Measurements from ENCODE around the gene AOPEP.
"Not testable (repeated sequence)": the region's sequence is repeated elsewhere in the genome, so short reads cannot be mapped to it uniquely, and the experiment has no call there.

AOPEP gene

DNA sequence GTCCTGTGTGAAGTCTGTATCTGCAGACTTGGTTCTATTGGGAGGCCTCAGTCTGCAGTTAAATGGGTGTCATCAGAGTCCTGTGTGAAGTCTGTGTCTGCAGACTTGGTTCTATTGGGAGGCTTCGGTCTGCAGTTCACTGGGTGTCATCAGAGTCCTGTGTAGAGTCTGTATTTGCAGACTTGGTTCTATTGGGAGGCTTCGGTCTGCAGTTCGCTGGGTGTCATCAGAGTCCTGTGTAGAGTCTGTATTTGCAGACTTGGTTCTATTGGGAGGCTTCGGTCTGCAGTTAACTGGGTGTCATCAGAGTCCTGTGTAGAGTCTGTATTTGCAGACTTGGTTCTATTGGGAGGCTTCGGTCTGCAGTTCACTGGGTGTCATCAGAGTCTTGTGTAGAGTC is 239.1 kb downstream of the AOPEP start:
- DNase-seq (ENCODE audit: low read depth): not testable (repeated sequence)

GRCh38 chr9:94966046-94966445 is 239.5 kb downstream of the AOPEP start:
- not testable (repeated sequence) for DNase-seq (ENCODE audit: low read depth)

DNA sequence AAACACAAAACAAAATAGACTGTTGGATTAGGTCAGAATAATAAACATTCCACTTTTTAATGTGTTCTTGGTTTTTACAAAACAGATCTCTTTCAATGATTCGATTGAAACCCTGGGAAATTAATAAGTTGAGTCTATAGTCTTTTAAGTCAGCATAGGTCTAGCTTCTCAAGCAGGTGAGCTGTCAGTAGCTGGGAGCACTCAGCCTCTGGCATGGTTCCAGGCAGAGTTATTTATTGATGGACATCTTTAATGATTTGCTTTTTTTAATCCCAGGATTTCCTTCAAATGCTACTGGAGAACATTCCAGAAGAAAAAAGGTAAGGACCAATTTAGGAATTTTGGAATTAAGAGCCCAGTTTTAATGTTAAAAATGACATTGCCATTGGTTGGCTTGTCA is 241.0 kb downstream of the AOPEP start:
- DNase-seq (ENCODE audit: low read depth): no peak

DNA sequence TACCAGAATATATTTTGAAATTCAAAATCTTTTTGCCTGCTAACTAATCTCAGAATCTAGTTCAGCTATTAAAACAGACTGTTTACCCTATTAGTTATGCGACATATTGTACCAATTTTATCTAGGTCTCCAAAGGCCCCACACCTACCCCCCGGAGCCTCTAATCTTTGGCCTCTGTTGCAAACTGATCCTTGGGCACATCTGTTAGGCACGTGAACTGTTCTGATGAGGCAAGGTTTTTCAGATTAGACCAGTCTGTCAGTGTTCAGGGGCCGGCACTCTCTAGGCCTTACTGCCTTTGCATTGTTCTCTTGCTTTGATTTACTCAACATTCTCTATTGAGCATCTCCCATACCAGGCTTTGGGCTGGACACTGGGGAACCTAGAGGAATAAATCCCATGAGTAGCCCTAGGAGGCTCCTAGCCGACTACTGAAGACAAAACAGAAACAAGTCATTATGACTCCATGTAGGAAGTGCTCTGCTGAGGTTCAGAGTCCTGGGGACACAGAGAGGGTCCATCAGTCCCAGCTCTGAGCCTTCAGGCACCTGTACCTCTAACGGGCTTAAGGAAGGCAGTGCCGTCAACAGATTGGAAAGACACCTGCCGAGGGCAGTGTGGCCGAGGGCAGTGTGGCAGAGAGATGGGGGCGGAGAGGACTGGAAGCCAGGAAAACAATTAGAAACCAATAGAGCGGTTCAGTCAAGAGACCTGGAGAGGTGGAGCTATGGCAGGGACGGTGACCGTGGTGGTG is 245.1 kb downstream of the AOPEP start:
- DNase-seq (ENCODE audit: low read depth): no peak

- no peak for DNase-seq (ENCODE audit: low read depth)
Measured at GRCh38 chr9:94973451-94973941, 247.0 kb downstream of the AOPEP start.

DNA sequence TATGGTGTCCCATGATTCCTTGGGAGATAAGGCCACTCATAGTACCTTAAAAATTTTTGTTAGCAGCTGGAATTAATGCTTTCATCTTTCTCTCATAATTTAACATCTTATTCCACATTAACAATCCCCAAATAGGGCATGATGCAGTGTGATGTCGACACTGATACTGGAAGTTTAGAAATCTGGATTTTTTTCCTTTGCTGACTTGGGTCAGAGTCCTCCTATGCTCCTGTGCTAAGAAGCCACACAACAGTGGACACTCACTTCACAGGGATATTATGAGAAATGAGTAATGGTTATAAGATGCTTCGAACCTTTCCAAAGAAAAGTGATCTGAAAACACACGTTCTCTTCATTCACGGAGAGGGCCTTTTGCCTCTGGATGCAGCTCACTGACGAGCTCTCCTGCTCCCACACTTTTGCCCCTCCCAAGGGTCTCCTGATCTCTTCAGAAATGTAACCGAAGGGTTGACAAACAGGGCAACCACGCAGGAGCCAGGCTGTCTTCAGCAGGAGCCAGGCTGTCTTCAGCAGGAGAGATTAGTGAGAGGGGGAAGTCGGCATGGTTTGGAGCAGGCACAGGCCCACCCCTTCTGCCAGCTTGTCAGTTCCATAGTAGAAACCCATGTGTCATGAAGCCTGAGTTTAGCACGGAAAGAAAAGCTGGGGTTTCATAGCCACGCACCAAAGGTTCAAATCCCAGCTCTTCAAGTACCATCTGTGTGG is 247.8 kb downstream of the AOPEP start:
- no peak for DNase-seq (ENCODE audit: low read depth)

- DNase-seq (ENCODE audit: low read depth): no peak
Measured at GRCh38 chr9:94975480-94975879, 249.0 kb downstream of the AOPEP start.

DNA sequence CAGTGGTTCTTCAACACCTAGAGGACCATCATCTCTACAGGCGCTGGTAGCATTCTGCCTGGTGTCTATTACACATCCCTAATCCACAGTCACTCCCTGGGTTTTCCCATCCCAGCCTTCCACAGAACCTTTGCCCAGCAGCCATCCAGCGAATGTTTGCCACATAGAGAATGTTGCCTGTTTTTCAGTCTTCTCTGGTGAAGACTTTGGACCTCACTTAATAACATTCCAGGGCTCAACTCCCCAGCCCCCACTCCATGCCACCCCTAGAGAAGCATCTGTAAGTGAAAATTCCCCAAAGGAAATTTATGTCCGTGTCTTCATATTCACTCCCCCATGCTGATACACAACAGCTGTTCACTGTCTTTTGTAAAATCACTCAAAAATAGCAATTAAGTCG is 249.6 kb downstream of the AOPEP start:
- no peak for DNase-seq (ENCODE audit: low read depth)

DNA sequence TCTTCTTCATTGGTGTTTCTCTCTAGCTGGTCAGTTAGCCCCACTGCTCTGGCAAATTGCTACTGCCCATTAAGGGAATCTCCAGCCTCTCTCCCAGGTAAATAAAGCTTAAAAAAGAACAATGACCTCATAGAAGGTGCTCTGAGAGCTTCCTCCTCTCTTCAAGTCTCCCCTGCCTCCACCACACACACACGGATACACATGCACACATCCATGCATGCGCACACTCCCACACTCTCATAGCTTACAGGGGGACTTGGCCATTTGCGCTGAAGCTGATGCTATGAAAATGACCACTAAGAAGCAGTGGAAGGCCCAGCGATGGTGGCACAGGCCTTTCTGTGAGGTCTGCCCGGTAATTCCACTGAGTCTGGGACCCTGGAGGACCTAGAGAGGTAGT is 250.9 kb downstream of the AOPEP start:
- no peak for DNase-seq (ENCODE audit: low read depth)

GRCh38 chr9:94979904-94980507 is 253.5 kb downstream of the AOPEP start:
- no peak for DNase-seq (ENCODE audit: low read depth)

DNA sequence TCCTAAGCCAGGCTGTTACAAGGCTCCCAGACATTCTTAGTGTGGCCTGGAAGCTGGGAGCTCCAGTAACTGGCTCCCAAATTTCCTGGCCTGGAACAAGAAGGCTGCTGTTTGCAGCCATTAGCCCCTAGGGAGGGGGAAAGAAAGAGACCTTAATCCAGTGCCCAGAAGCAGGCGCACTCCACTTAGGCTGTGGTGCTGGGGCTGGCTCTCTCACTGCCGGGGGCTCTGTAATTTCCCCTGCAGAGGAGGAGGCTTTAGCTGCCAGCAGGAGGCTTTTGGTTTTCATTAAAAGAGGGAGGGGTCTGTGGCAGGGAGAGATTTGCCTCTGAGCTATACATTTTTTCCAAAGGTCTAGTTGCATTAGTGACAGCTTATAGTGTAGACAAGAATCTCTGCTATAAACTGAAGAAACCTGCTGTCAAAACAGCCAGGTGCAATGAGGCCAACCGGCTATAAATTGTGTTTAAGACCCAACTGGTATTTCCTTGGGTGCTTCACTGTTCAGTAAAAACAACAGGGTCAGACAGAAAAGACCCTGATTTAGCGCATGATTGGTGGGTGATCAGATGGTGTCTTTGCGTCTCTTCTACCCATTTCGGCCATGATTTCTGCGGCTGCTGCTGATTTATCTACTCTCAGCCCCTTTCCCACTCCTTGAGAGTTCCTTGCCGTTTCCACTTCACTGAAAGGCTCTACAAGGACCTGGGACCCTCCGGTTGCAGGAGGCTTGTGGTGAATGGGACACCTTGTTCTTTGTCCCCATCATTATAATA is 254.6 kb downstream of the AOPEP start:
- DNase-seq (ENCODE audit: low read depth): no peak

- DNase-seq (ENCODE audit: low read depth): no peak
Measured at GRCh38 chr9:94981723-94982090, 255.2 kb downstream of the AOPEP start.

DNA sequence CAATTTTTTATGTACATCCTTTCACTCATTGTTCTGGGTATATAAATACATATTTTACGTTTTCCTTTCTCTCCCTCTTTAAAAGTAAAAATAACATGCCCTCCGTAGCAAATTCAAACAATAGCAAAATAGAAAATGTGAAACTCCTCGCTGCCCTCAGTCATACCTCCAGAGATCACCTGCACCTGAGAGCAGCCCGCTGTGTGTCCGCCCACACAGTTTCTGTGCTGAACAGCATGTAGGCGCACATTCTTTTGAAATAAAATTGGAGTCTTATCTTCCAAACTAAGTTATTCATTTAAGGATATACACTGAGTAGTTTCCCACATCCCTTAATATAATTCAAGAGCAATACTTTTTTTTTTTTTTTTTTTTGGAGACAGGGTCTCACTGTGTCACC is 255.7 kb downstream of the AOPEP start:
- no peak for DNase-seq (ENCODE audit: low read depth)

DNA sequence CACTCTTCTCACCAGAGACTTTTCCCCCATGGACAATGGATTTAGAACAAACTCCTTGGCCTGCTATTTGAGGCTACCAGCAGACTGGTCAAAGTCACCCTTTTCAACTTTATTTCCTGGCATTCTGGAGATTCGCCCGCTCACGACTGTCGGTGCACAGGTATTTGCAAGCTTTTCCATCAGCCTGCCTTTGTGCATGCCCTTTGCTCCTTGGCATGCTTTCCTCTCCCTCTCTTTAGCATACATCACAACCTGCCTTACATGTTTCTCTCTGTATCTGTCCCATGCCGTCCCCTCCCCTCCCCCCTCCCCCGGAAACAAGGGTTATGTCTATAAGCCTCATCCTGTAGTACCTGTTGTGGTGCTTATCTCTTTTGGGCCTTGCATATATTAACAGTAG is 257.1 kb downstream of the AOPEP start:
- DNase-seq (ENCODE audit: low read depth): no peak

- DNase-seq (ENCODE audit: low read depth): no peak
Measured at GRCh38 chr9:94984891-94985476, 258.5 kb downstream of the AOPEP start.

DNA sequence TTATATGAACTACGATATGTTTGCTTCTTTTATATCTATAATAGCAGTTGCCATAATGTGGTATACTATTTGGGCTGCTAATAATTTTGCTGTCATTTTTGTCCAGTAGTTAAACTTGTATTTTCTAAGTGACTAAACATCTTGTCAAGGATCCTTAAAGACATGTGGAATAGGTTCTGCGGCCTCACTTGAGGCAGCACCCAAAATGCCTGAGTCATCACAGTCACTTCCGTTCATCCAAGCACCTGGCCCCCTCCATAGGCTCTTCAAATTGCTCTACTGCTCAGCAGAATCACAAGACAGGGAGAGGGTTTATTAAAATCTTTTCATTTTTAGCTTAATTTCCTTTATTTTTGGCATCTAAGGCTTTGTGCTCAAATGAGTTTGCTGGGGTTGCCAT is 259.1 kb downstream of the AOPEP start:
- DNase-seq (ENCODE audit: low read depth): no peak

DNA sequence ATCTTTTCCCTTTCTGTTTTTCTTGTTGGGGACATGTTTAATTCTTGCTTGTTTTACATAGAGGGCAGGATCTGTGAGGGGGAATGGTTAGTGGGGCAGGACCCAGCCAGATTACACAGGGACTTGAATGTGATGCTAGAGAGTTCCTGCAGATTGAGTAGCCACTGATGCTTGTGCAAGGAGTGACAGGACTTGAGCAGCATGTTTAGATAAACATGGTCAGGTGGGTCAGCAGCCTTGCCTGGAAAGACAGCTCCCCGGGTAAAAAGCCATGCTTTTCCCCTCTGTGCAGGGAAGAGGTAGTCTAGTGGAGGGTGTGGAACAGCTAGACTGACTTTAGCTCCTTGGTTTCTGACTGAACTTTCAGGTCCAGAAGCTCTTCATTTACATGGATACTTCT is 261.2 kb downstream of the AOPEP start:
- DNase-seq (ENCODE audit: low read depth): no peak

- no peak for DNase-seq (ENCODE audit: low read depth)
Measured at GRCh38 chr9:94990897-94991561, 264.5 kb downstream of the AOPEP start.

- no peak for DNase-seq (ENCODE audit: low read depth)
Measured at GRCh38 chr9:94991961-94992907, 265.7 kb downstream of the AOPEP start.

DNA sequence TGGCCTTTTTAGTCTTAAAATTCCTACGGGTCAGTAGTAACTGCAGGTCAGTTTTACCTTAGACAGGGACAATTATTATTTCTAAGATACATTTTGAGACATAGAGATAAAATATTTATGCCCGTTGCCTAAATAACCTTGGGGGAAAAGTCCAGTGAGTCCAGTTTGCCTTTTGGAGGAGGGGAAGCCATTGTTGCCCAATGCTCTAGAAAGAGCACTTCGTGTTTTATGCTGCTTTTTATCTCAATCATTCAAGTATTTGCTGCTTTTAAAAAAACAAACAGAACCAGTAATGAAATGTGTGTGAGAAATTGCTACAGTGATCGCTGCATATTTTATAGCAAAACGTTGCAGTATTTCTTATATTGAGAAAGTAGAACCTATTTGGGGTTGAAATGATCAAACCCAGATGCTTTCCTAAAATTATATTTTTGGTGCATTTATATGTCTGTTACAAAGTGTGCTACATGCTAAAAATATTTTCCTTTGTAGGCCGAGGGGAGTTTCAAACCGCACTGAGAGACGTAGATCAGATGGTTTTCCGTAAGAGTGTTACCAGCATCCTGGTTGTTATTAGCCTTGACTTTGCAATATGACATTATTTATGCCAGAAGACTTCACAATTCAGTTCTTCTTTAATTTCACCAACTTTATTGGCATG is 266.8 kb downstream of the AOPEP start:
- no peak for DNase-seq (ENCODE audit: low read depth)

All from activated T-helper 9 cell treated with anti-CD3 and anti-CD28 coated beads, Interleukin-2, amount 50 U/mL, for 16 hours (primary cell).